Thoracic aorta (tissue), 2 donors: ENCODE data around the gene MYT1. TPM values are rescaled to one million over a fixed set of nuclear protein-coding genes. Genes with fewer than 3 reads are reported as not detected.

Experiments used
- ATAC-seq: fragments of 150-250 bp; one replicate; pipeline ENCODE4 v1.8.0; 2017; ENCODE audit warnings: low read depth; ENCODE audit not compliant: insufficient number of reproducible peaks, low FRiP score
- DNase-seq: peaks from one replicate; pipeline ENCODE4 v3.0.0-alpha.2; 2020; ENCODE audit warnings: low spot score
- H3K27ac ChIP-seq, 2 donors: fragments of 200-600 bp; sonication (generic); 1 replicate in 1 of 2; 2 replicates in 1 of 2; pipeline ENCODE4 v1.5.1; 2016; ENCODE audit warnings: mild to moderate bottlenecking in 2 of 2, moderate library complexity in 2 of 2
- H3K27me3 ChIP-seq: fragments of 200-600 bp; sonication (generic); replicated peaks from 2 replicates; pipeline ENCODE4 v1.6.0; 2016; ENCODE audit warnings: mild to moderate bottlenecking; ENCODE audit not compliant: insufficient read depth
- H3K36me3 ChIP-seq: fragments of 200-600 bp; sonication (generic); one replicate; pipeline ENCODE4 v1.5.1; 2016
- H3K4me1 ChIP-seq, 2 donors: fragments of 200-600 bp; sonication (generic); 1 replicate in 1 of 2; 2 replicates in 1 of 2; pipeline versions ENCODE4 v1.5.1 to v1.6.0; 2016; ENCODE audit warnings: low read depth in 2 of 2, mild to moderate bottlenecking in 1 of 2; ENCODE audit not compliant: control insufficient read depth in 1 of 2
- H3K4me3 ChIP-seq: fragments of 200-600 bp; sonication (generic); 2 replicates; pipeline ENCODE4 v1.5.1; 2016; ENCODE audit warnings: mild to moderate bottlenecking
- H3K9me3 ChIP-seq: fragments of 200-600 bp; sonication (generic); 2 replicates; pipeline ENCODE4 v1.5.1; 2016
- CTCF ChIP-seq: fragments of 200-600 bp; sonication (generic); IDR thresholded peaks from one replicate; pipeline ENCODE4 v1.5.1; 2019; ENCODE audit warnings: antibody characterized with exemption
- total RNA-seq, 2 donors: library from RNA; depleted of rRNA; stranded (reverse); fragments of >200 nt; gene quantifications; one replicate each; pipeline versions ENCODE4 v1.1.0 to v1.2.3, GENCODE V29; 2016

The MYT1 gene
- total RNA-seq, 2 donors from 2014 or later: not detected

GRCh38 chr20:64216910-64217309, 52.7 kb downstream of the MYT1 start:
- no peak overlapping the region for H3K4me3 ChIP-seq
- H3K9me3 ChIP-seq: no peaks in the 10 kb centered on the region
- ATAC-seq: no peak
- H3K27me3 ChIP-seq: no peaks in the 10 kb centered on the region
- H3K36me3 ChIP-seq: no peaks in the 10 kb centered on the region
- no peak overlapping the region for H3K27ac ChIP-seq
- peaks cover 2 to 11% of the 10 kb centered on the region in 2 donors for H3K4me1 ChIP-seq
- no peak for TF ChIP-seq CTCF
- DNase-seq: no peak

- Histone ChIP-seq H3K9me3 (no peaks in the 10 kb centered on the region), H3K27ac (no peak overlapping the region), H3K27me3 (no peaks in the 10 kb centered on the region), H3K4me1 (peaks cover 2 to 13% of the 10 kb centered on the region in 2 donors), H3K4me3 (no peak overlapping the region), H3K36me3 (no peaks in the 10 kb centered on the region)
- DNase-seq: no peak
- ATAC-seq: no peak
- no peak for TF ChIP-seq CTCF
Observed at GRCh38 chr20:64217539-64218221, 53.4 kb downstream of the MYT1 start.

- DNase-seq (no peak), ATAC-seq (no peak)
- peaks cover 0 to 14% of the 10 kb centered on the region in 2 donors for H3K4me1 ChIP-seq
- no peak overlapping the region for H3K27ac ChIP-seq
- H3K27me3 ChIP-seq: no peaks in the 10 kb centered on the region
- TF ChIP-seq CTCF: no peak
- no peak overlapping the region for H3K4me3 ChIP-seq
- no peaks in the 10 kb centered on the region for H3K9me3 ChIP-seq
- no peaks in the 10 kb centered on the region for H3K36me3 ChIP-seq
Observed at GRCh38 chr20:64219202-64219601, 55.0 kb downstream of the MYT1 start.

- no peak for TF ChIP-seq CTCF
Observed at GRCh38 chr20:64219730-64220129, 55.5 kb downstream of the MYT1 start.

GRCh38 chr20:64220420-64220819, 56.2 kb downstream of the MYT1 start:
- H3K27ac ChIP-seq: no peak overlapping the region
- ATAC-seq (no peak), DNase-seq (no peak)
- H3K36me3 ChIP-seq: no peaks in the 10 kb centered on the region
- no peaks in the 10 kb centered on the region for H3K9me3 ChIP-seq
- no peaks in the 10 kb centered on the region for H3K27me3 ChIP-seq
- TF ChIP-seq CTCF: no peak
- H3K4me1 ChIP-seq: peaks cover 0 to 14% of the 10 kb centered on the region in 2 donors
- H3K4me3 ChIP-seq: no peak overlapping the region

More at GRCh38 chr20:64219730-64220129, 55.5 kb downstream of the MYT1 start:
- no peak for DNase-seq
- H3K36me3 ChIP-seq: no peaks in the 10 kb centered on the region
- peaks cover 0 to 14% of the 10 kb centered on the region in 2 donors for H3K4me1 ChIP-seq
- ATAC-seq: no peak
- H3K27me3 ChIP-seq: no peaks in the 10 kb centered on the region
- no peak overlapping the region for H3K4me3 ChIP-seq
- H3K27ac ChIP-seq: no peak overlapping the region
- H3K9me3 ChIP-seq: no peaks in the 10 kb centered on the region
